ENCODE results near the gene PRSS12. TPM values are rescaled to one million over a fixed set of nuclear protein-coding genes. Genes with fewer than 3 reads are reported as not detected.
"Not testable (repeated sequence)": the region's sequence is repeated elsewhere in the genome, so short reads cannot be mapped to it uniquely, and the experiment has no call there.

Gene PRSS12, protein sequence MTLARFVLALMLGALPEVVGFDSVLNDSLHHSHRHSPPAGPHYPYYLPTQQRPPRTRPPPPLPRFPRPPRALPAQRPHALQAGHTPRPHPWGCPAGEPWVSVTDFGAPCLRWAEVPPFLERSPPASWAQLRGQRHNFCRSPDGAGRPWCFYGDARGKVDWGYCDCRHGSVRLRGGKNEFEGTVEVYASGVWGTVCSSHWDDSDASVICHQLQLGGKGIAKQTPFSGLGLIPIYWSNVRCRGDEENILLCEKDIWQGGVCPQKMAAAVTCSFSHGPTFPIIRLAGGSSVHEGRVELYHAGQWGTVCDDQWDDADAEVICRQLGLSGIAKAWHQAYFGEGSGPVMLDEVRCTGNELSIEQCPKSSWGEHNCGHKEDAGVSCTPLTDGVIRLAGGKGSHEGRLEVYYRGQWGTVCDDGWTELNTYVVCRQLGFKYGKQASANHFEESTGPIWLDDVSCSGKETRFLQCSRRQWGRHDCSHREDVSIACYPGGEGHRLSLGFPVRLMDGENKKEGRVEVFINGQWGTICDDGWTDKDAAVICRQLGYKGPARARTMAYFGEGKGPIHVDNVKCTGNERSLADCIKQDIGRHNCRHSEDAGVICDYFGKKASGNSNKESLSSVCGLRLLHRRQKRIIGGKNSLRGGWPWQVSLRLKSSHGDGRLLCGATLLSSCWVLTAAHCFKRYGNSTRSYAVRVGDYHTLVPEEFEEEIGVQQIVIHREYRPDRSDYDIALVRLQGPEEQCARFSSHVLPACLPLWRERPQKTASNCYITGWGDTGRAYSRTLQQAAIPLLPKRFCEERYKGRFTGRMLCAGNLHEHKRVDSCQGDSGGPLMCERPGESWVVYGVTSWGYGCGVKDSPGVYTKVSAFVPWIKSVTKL
- total RNA-seq: 0.60 and 7.2 TPM in 2 replicates

DNA sequence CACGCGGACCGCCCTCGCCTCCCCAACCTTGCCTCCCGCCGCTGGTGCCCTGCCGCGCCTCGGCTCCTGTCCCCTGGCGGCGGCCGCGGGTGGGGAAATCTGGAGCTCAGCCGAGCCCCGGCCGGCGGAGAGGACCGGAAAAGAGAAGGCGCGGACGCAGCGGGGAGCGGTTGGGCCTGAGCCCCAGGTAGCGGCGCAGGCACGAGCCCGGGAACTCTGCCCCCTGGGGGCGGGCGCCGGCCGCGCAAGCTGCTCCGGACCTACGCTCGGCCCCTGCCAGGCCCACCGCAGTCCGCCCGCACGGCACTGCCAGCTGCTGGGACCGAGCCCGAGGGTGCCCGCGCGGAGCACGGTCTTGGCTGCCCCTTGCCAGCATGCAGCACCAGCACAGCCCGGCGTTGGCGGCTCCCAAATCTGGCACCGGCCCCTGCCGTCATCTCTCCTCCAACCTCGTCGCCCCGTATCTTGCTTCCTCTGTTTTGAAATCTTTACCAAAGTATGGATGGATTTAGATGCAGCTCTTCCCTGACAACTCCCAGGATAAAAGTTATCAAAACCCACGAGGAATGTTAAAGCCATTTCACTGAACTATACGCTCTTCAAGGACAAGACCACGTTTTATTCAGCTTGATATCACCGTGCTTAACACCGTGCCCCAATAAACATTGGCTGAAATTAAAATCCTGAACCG lies at the start of gene PRSS12:
TSS of gene PRSS12 (minus strand) at position 161 of the 691 bp plus-strand sequence. CDS start 283 bp downstream, outside the sequence.
- peak; percentile 16 to 71 for DNase-seq (ENCODE audit: low read depth in 2 of 2)

DNA sequence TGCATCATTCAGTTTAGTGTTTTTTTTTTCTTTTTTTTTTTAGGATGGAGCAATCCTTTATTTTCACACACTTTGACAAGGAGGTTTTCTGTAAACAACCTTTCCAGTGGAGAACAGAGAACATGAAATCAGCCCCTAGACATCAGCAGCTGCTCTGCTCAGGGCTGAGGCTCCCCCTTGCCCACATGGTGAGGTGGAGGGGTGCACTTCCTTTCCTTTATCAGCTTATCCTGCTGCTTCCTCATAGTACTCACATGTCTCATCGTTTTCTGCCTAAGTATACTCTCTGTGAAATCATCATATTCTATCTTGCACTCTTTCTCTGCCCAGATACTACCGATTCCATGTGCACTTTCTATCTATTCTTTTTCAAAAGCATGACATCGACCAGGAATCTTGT lies 47.6 kb upstream of the PRSS12 start:
- DNase-seq (ENCODE audit: low read depth in 2 of 2): no peak

DNA sequence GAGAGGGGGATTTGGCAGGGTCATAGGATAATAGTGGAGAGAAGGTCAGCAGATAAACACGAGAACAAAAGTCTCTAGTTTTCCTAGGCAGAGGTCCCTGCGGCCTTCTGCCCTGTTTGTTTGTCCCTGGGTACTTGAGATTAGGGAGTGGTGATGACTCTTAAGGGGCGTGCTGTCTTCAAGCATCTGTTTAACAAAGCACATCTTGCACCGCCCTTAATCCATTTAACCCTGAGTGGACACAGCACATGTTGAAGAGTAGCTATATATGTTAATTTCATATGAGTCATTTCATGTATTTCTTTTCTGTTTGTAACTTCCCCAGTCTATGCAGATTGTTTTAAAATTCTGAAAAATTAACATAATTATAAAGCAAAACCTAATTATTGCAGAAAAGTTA lies 47.1 kb upstream of the PRSS12 start:
- not testable (repeated sequence) for DNase-seq (ENCODE audit: low read depth in 2 of 2)

DNA sequence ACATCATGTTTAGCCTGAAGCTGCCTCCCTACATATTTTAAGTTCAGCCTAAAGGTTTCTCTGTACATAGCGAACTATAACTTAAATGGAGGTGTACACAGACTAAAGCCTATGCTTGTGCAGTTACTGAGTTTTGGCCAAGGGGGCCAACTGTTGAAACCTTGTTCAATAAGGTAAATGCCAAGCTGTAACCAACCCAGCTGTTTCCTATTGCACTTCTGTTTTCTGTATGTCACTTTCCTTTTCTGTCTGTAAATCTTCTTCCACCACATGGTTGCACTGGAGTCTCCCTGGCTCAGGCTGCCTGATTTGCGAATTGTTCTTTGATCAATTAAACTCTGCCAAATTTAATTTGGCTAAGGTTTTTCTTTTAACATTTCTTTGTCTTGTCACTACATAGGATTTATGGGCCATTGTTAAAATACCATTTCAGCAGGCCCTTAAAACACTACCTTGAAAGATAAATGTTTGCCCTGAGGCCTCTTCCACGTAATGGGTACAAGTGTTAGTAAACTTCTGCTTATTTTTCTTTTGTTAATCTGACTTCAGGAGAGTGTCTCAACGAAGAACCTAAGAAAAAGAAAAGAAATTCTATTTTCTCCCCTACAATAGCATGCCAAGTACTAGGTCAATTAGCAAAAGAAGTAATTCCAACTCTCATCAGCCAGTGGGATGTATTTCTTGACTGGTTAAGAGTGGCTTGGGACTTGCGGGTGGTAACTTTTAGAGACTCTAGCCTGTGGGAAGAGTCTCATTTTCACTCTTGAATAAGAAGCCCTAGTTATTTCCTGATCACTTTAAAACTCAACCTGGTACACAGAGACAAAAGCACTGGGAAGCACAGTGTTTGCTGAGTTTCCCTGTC lies 45.7 kb upstream of the PRSS12 start:
- no peak for DNase-seq (ENCODE audit: low read depth in 2 of 2)

DNA sequence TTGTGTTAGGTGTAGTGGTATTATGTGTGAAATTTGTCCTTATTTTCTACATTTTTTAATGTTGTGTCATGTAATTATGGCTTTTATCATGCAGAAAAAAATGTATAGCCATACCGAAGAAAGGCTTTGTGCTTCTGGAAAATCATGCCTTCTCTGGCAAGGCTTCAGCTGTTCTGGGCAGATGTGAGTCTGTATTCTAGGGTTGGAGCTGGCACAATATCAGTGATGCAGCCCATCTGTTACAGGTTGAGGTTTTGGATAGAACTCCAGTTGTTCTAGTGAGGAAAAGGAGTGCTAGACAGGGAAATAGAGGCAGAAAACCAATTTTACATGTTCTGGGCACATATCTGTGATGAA lies 44.8 kb upstream of the PRSS12 start:
- DNase-seq (ENCODE audit: low read depth in 2 of 2): no peak

DNA sequence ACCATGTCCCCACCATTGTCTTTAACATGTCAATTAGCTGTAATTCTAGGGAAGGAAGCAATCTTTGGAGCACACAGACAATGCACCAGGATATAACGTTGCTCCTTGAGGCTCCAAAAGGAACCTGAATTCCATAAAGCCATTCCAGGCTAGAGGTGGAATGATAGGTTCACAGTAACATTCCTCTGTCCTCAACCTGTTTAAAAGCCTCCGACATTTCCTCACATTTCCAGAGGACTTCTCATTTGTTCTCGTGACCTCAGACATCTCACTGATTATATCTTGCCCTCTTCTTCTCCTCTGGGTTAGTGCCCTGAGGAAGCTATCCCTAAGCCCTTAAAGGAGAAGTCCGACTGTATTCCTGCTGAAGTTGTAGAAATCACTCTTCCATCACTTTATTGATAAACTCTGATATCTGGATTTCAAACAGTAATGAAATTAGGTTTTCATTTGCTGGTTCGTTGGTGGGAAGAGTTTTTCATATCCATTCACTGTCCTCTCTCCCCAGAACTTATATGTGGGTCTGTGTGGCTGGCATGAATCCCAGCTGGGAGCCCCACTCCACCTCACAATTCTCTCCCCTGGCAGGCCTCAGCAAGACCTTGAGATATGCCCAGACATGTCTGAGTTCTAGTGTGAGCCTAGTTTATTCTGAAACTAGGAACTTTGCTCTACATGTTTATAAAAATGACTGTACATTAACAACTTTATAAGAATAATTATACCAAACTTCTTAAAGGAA lies 44.2 kb upstream of the PRSS12 start:
- no peak for DNase-seq (ENCODE audit: low read depth in 2 of 2)

DNA sequence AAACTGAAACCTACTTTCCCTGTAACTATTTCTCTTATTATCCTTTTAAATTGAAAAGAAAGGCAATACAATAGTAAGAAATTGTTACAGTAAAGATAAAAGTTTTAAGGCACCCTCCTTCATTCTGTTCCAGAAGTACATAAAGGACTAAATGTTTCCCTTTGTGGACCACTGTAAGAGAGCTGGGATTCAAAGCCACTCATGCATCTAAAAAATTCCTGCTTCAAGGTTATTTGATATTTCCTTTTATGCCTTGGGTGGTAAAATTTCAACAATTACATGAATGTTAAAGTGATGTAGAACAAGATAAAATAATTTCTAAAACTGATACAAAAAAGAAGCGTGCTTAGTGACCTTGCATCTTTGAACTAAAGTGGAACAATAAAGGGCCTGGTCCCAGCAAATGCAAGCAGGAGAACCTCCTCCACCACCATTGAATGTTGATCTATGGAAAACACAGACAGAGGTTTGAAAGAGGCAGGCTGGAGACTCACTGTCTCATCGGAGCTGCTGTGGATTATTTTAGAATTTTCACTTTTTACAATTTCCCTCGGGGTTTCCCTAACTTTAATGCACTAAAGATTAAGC lies 42.3 kb upstream of the PRSS12 start:
- DNase-seq (ENCODE audit: low read depth in 2 of 2): no peak

DNA sequence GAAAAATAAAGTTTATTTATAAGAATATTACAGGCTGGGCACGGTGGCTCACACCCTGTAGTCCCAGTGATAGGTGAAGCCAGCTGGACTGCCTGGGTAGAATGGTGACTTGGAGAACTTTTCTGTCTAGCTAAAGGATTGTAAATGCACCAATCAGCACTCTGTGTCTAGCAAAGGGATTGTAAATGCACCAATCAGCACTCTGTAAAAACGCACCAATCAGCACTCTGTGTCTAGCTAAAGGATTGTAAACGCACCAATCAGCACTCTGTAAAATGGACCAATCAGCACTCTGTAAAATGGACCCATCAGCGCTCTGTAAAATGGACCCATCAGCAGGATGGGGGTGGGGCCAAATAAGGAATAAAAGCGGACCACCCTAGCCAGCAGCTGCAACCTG lies 39.7 kb upstream of the PRSS12 start:
- not testable (repeated sequence) for DNase-seq (ENCODE audit: low read depth in 2 of 2)

DNA sequence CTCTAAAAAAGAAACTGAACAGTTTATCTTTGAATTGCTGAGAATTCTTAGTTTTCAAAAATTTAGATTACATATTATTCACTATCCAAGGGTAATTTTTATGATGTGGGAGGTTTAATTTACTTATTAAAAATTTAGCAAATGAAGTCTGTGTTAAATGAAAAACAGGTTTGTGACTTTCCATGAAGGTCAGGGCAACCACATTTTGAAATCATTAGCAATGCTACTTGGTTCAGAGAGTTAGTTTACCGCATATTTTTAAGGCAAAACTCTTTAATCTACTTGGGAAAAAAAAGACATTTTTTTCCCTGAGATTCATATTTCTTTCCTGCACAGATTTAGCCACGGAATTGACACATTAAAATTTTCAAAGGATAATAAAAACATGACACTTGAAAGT lies 37.3 kb upstream of the PRSS12 start:
- DNase-seq (ENCODE audit: low read depth in 2 of 2): no peak

DNA sequence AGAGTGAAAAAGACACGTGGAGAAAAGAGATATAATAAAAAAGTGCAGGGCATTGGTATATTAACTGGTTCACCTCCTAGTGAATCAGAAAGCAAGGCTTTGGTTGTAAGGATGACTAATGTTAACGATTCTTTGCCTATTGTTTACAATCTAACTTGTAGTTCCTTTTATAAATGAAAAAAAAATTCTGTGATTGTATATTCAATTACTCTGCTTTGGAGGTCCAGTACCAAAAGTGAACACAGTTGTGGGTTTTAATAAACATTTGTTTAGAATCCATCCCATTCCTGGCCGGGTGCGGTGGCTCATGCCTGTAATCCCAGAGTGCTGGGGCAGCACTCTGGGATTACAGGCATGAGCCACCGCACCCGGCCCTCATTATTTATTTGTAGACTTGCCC lies 36.9 kb upstream of the PRSS12 start:
- DNase-seq (ENCODE audit: low read depth in 2 of 2): no peak

DNA sequence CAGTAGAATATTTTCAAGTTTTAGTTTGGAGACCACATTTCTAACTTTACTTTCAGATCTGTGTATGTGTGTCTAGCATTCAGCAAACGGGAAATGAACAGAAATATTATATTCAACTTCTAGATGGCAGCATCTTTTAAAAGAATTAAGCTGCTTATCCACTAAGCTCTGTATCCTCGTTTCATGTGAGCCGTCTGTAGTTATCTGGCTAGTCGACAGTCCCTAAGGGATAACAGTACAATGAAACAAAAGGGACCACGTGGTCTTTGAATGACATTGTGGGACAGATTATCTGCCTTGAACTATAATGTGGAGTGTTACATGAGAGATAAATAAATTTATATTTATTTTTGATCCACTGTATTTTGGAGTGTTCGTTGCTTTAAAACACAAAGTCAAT lies 35.8 kb upstream of the PRSS12 start:
- no peak for DNase-seq (ENCODE audit: low read depth in 2 of 2)

DNA sequence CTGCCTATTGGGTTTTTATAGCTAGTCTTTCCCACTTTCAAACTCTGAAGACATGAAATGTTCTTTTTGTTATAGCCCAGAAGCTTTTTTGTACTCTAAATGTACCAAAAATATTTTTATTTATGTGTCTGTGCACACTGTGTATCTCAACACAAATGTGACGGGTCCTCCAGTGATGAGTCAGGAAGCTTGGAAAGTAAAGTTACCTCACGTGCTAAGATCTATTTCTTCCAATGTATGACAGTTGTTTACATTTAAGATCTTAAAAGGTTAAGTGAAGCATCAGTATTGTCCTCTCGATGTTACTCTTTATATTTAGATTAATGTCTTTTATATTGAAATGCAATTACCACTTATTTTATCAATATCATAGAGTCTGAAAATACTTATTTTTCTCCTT lies 29.1 kb upstream of the PRSS12 start:
- DNase-seq (ENCODE audit: low read depth in 2 of 2): no peak

DNA sequence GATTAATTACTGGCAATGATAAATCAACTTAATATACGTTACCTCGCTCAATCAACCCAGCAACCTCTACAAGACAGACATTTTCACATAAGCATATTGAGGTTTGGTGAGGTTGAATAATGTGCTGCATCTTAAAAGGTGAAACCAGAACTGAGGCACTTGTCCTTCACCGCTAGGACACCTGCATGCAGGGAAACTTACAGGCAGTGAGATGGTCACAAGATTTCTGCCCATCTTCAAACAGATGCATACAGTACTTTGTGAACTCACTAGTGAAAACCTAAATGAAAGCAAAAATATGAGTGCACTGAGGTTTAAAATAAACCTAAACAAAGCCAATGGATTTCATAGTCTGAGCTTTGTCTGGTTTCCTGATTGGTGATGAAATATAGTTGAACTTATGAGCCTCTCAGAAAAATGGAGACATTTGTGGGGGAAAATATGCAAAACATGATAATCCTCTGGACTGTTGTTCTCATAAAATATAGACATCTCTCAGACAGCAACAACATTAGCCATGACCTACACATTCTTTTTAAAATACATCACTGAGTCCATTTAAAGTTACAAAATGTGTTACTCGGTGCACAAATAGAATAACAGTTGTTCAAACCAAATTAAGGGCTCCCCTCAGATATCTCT lies 20.9 kb upstream of the PRSS12 start:
- DNase-seq (ENCODE audit: low read depth in 2 of 2): no peak

DNA sequence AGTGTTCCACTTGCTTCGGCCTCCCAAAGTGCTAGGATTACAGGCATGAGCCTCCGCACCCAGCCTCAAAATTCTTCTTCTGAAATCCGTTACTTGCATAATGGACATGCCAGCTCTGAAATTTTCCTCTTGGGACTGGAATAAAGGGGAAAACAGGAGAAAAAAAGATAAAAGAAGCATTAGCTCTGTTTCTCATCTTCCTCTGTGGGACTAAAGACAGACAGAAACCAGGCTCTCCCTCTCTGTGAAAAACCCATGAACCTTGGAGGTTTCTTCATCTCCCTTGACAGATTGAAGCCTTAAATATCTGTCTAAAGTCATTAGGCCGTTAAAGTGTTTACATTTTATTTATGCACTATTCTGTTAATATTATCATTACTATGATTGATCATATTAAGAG lies 19.4 kb upstream of the PRSS12 start:
- no peak for DNase-seq (ENCODE audit: low read depth in 2 of 2)

DNA sequence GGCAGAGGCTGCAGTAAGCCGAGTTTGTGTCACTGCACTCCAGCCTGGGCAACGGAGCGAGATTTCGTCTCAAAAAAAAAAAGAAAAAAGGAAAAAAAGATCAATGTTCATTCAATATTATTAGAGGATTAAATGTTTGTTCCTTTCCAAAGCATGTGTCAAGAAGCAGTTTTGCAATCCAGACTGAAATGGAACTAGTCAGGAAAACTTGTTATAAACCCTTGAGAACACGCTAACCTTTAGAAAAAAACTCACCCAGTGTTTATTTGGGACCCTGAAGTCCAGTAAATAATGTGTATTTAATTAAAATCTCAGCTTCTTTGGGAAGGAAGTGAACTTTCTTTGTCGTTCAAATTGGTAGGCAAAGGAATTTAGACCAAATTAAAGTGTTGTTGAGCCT lies 16.4 kb upstream of the PRSS12 start:
- no peak for DNase-seq (ENCODE audit: low read depth in 2 of 2)

DNA sequence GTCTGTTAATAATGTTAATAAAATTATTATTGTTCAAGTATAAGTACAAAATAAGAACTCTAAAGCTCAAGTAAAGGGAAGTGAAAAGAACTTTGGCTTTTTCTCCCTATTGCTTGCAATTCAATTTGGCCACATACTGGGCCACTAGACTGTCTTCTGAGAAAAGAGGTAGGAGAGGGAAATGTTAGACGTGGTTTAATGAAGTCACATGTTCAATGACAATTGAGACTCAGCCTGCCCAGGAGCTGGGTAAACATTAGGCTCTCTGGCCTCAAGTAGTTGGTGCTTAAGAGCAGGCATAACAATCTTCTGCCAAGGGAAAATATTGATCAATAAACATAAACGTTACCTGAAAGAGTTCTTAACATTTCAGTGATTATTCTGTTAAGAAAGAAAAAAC lies 15.1 kb upstream of the PRSS12 start:
- no peak for DNase-seq (ENCODE audit: low read depth in 2 of 2)

DNA sequence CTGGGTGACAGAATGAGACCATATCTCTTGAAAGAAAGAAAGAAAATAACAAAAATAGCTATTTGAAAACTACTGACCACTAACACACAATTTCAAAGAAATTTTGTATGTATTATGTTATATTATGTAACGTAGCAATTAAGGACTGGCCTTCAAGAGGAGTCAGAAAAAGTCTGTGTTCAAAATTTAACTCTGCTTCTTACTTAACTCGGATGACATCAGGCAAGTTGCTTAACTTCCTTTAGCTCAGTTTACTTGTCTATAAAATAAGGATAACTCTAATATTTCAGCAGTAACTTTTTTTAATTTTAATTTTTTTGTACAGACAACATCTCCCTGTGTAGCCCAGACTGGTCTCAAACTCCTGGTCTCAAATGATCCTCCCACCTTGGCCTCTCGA lies 14.6 kb upstream of the PRSS12 start:
- no peak for DNase-seq (ENCODE audit: low read depth in 2 of 2)

DNA sequence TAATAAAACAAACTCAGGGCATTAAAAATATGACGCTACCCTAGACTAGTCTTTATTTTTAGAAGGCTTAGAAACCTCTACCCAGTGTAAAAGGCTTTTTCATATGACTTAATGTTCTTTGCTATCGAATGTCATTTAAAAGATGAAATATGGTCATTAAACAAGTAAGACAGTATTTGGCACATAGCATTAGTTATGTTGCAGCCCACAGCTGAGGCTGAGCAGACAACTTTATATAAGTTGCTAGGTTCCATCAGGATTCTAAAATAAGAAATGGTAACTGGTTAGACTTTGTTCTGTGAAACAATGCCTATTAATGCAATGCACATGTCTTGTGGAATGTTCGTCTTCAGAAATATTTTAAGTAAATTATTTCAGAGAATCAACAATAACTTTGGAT lies 10.4 kb upstream of the PRSS12 start:
- DNase-seq (ENCODE audit: low read depth in 2 of 2): no peak

DNA sequence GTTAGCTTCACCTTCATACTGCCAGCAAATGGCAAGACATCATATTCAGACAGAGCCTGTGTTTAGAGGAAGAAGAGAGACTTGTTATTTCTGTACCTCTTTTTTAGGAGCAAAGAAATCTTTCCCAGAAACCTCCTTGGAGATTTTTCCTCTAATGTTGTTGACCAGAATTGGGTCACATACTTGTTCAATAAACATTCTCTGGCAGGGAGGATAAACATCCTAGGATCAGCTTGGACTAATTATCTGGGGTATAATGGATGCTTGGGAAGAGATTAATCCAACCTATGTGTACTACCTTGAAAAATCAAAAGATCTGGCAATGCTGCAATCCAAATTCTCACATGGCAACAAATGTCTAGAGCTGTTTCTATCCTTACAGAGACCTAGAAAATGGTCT lies 8.4 kb upstream of the PRSS12 start:
- DNase-seq (ENCODE audit: low read depth in 2 of 2): no peak

DNA sequence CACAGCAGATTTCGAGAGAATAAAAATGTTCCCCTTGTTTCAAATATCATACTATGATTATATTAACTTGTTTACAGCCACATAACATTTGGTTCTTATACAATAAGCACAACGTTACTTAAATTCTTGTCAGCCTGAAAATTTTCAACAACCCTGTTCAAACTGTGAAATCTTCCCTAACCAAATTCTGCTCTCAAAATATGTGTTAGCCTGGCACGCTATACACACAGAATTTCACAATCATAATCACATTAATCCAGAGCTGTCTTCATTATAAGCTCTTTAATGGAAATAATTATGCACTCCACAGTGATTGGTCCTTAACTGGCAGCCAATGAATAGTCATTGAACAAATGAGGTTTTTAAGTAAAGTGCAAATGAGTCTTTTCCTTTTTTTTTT lies 7.3 kb upstream of the PRSS12 start:
- no peak for DNase-seq (ENCODE audit: low read depth in 2 of 2)
